ENCODE measurements around the gene SAPCD2.

GRCh38 chr9:137030538-137031527 lies 39.5 kb downstream of the SAPCD2 start:
- TF ChIP-seq EZH2 (IDR thresholded peaks at IDR 0.05; ENCODE audit: low read depth, low read length, severe bottlenecking) (no peak), ZNF274 (IDR thresholded peaks at IDR 0.05; ENCODE audit: borderline replicate concordance, extremely low read depth, low read length) (no peak), SIN3A (conservative IDR thresholded peaks at IDR 0.05 in 1 of 2, IDR thresholded peaks at IDR 0.05 in 1 of 2; ENCODE audit: low read depth in 1 of 2, low read length in 2 of 2) (no peak), CTCF (IDR thresholded peaks at IDR 0.05; ENCODE audit: control extremely low read depth in 1 of 3, insufficient read depth in 1 of 3, low read depth in 1 of 3, low read length in 3 of 3) (no peak), POLR2A (IDR thresholded peaks at IDR 0.05; ENCODE audit: control extremely low read depth in 1 of 2, low read depth in 2 of 2, low read length in 2 of 2) (no peak), RAD21 (IDR thresholded peaks at IDR 0.05 in 1 of 2, conservative IDR thresholded peaks at IDR 0.05 in 1 of 2; ENCODE audit: low read depth in 2 of 2, low read length in 2 of 2) (no peak)
